HG03196 (cell line): ENCODE data around the gene RNH1.
"Not testable (repeated sequence)": the region's sequence is repeated elsewhere in the genome, so short reads cannot be mapped to it uniquely, and the experiment has no call there.

Experiments used
- ATAC-seq: cut with Tn5 transposase; IDR thresholded peaks from one replicate; pipeline ENCODE4 v1.9.1; 2021; ENCODE audit not compliant: unreplicated experiment

The RNH1 gene

GRCh38 chr11:520428-521176 is 13.6 kb upstream of the RNH1 start:
- no peak for ATAC-seq

- ATAC-seq, result peak; percentile 81
Measured at GRCh38 chr11:518463-519202, 11.6 kb upstream of the RNH1 start.

- ATAC-seq, result not testable (repeated sequence)
Measured at GRCh38 chr11:516918-517685, 10.1 kb upstream of the RNH1 start.

DNA sequence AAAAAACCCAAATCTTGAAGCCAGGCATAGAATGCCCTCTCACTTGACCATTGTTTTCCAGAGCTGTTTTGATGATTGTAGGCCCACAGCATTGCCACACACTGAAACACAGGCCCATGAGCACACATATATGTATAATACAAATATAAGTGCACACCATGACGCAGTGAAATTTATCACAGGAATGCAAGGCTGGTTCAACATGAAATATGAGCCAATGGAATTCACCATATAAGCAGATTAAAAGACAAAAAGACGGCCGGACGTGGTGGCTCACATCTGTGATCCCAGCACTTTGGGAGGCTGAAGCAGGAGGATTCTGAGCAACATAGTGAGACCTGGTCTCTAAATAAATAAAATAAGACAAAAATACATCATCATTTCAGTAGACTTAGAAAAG is 9.4 kb upstream of the RNH1 start:
- no peak for ATAC-seq

GRCh38 chr11:515131-515530 is 8.1 kb upstream of the RNH1 start:
- no peak for ATAC-seq

- ATAC-seq, result no peak
Measured at GRCh38 chr11:514606-515005, 7.6 kb upstream of the RNH1 start.

GRCh38 chr11:512761-513595 is 5.9 kb upstream of the RNH1 start:
- no peak for ATAC-seq

- no peak for ATAC-seq
Measured at GRCh38 chr11:508956-509355, 1.9 kb upstream of the RNH1 start.

DNA sequence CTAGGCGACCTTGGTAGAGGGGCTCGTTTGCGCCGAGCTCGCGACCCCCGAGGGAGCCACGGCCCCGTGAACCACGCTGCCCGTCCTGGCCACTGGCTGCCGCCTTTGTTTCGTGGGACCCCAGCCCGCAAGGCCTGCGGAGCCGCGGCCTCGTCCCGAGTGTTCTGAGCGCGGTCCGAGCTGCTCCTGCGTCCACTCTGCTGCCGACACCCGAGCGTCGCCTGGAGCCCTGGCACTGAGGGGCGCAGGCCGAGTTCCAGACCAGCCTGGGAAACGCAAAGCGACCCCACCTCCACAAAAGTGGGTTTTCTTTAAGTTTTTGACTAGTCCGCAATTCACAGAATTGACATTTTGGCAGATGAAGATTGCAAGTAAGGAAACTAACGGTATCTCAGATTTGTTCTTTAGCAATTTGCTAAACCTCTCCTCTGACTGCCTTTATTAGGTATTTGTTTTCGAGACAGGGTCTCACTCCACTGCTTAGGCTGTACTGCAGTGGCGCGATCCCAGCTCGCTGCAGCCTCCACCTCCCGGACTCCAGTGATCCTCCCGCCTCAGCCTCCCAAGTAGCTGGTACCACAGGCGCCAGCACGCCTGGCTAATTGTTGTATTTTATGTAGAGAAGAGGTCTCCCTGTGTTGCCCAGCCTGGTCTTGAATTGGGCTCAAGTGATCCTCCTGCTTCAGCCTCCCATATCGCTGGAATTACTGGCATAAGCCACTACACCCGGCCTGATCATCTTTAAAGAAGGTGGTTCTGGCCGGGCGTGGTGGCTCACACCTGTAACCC is 879 bp upstream of the RNH1 start:
- no peak for ATAC-seq

GRCh38 chr11:506238-506994 is 626 bp downstream of the RNH1 start:
- ATAC-seq, result peak; percentile 62

DNA sequence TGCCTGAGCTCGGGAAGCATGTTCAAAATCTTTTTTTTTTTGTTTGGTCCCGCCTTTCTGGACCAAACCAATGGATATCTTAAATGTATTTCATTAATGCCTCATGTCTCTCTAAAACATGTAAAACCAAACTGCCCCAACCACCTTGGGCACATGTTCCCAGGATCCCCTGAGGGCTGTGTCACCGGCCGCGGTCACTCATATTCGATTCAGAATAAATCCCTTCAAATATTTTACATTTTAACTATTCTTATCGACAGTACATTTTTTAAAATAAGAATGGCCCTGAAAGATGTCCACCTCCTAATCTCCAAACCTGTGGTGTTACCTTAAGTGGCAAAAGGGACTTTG is 2.1 kb downstream of the RNH1 start:
- no peak for ATAC-seq

GRCh38 chr11:504053-504993 is 2.7 kb downstream of the RNH1 start:
- no peak for ATAC-seq

DNA sequence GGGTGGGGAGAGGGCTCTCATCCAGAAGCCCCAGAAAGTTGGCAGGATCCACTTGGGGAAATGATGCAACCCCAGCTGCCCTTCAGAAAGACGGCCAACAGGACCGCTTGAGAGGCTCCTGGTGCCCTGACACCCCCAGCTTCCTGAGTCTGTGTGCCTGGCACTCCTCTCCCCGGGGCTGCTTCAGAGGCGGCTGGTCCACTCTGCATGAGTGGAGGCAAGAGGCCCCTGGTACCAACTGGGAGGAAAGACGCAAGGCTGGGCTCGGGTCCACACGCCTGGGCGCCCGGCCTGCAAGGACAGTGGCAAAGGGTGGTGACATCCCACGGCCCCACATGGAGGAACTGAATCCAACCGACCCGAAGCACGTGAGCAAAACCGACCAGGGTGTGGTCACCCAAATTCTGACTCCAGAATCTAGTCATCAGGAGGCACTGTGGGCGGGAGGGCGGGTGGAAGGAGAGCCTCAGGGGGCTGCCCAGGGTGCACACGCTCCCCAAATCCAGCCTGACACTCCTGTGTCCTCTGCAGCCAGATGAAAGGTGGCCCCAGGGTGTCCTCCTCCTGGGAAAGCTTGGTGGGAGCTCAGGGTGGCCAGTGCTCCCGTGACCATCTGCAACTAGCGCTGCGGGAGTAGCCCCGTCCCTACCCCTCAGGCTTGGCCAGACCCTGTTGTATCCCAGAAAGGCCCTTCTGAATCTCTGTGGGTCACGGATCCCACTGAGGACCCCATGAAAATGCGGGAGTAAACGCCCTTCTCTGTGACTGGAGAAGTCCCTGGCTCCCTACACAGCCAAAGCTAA is 3.7 kb downstream of the RNH1 start:
- ATAC-seq, result no peak

DNA sequence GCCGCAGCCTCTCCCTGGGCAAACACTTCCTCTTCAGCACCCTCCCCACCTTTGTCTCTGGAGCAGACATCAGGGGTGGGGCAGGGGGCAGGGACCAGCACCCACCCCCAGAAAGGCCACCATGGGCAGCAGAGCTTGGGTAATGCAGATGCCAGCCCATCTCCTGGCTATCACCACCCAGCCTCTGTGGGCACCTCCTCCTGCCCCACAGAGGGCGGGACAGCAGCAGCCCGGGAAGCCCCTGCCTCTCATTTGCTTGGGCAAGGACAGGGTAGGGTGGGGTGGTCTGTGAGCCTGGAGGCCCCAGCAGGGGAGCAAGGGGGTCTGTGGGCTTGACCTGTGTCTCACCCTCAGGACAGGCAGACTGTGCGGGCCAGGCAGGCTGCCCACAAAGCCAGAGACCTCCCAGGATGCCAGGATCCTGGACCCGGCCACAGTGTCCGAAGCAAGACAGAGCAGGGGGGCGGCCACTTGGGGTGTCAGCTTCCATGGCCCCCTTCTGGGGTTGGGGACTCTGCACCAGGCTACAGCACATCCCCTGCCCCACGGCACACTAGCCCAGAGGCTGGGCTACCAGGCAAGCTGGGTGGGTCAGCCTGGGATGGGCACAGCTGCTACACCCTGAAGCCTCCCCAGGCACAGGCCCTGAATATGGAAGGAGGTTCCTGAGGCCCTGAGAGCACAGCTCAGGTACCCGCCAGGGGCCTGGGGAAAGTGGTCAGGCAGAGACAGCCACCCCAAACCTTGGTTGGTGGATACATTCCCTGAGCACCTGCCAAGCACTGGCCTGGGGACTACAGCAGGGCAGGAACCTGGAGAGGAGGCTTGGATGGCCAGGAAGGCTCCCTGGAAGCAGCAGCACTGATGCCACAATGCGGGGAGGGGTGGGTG is 4.5 kb downstream of the RNH1 start:
- no peak for ATAC-seq

DNA sequence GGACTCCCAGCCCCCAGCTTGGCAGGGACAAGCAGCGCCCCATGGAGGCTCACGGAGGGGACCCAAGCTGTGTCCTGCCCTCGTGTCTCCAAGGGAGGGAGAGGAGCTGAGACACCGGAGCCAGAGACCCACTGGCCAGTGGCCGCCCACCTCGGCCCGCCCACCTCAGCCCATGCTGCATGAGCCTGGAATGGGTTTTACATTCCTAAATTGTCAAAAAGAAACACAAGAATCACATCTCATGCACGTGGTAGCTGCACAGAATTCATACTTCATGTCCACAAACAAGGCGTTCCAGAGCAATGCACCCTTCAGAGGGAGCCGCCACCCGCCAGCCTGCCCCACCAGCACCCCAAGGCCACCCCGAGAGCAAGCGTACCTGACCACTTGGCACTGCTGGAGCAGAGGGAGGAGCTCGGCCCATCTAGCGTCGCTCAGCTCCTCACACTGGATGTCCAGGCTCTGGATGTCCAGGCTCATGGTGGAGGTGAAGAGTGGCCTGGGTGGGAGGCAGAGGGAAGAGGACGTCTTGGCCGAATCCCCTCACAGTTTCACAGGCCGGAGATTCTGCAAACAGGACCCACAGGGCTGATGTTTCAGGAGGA is 5.3 kb downstream of the RNH1 start:
- no peak for ATAC-seq

GRCh38 chr11:501001-501682 is 5.9 kb downstream of the RNH1 start:
- no peak for ATAC-seq
